Measurements from ENCODE around the gene YAF2. TPM values are rescaled to one million over a fixed set of nuclear protein-coding genes. Genes with fewer than 3 reads are reported as not detected.
"Not testable (repeated sequence)": the region's sequence is repeated elsewhere in the genome, so short reads cannot be mapped to it uniquely, and the experiment has no call there.

Gene YAF2
- total and polyA plus RNA-seq, 5 donors, result 42.6 to 93.9 (median 85.1) TPM

- H3K4me1 ChIP-seq (ENCODE audit: control insufficient read depth, insufficient read depth, low read length), result no peaks in the 10 kb centered on the region
- H3K4me3 ChIP-seq (ENCODE audit: low read length), result no peak overlapping the region
- intact Hi-C loops (cut with DNase I), result no loop called here
- H3K27ac ChIP-seq (ENCODE audit: low read length), result no peak overlapping the region
- H3K9me3 ChIP-seq (ENCODE audit: control insufficient read depth, low read length), result no peaks in the 10 kb centered on the region
- DNase-seq, result no peak
- H3K27me3 ChIP-seq (ENCODE audit: control insufficient read depth, insufficient read depth), result no peaks in the 10 kb centered on the region
- ATAC-seq, result peak in 1 of 2 donors; percentile 45
Observed at GRCh38 chr12:42199007-42199406, 39.0 kb downstream of the YAF2 start.

- 89% methylated on average over 7 of the region's 7 CpGs for WGBS
- DNase-seq, result no peak
- H3K4me1 ChIP-seq (ENCODE audit: control insufficient read depth, insufficient read depth, low read length), result no peaks in the 10 kb centered on the region
- ATAC-seq, result no peak
- H3K27me3 ChIP-seq (ENCODE audit: control insufficient read depth, insufficient read depth), result no peaks in the 10 kb centered on the region
- intact Hi-C loops (cut with DNase I), result no loop called here
- H3K4me3 ChIP-seq (ENCODE audit: low read length), result no peak overlapping the region
- no peak overlapping the region for H3K27ac ChIP-seq (ENCODE audit: low read length)
- H3K9me3 ChIP-seq (ENCODE audit: control insufficient read depth, low read length), result no peaks in the 10 kb centered on the region
Observed at GRCh38 chr12:42196723-42197603, 41.1 kb downstream of the YAF2 start.

GRCh38 chr12:42192686-42193085, 45.4 kb downstream of the YAF2 start:
- ATAC-seq, result no peak
- intact Hi-C loops (cut with DNase I), result no loop called here
- Histone ChIP-seq H3K4me1 (ENCODE audit: control insufficient read depth, insufficient read depth, low read length) (no peaks in the 10 kb centered on the region), H3K27me3 (ENCODE audit: control insufficient read depth, insufficient read depth) (no peaks in the 10 kb centered on the region), H3K27ac (ENCODE audit: low read length) (no peak overlapping the region), H3K9me3 (ENCODE audit: control insufficient read depth, low read length) (no peaks in the 10 kb centered on the region), H3K4me3 (ENCODE audit: low read length) (no peak overlapping the region)
- DNase-seq, result no peak
- WGBS, result 83% methylated on average over 6 of the region's 6 CpGs

GRCh38 chr12:42192258-42192657, 45.8 kb downstream of the YAF2 start:
- no peak overlapping the region for H3K27ac ChIP-seq (ENCODE audit: low read length)
- WGBS, result 95% methylated on average over 1 of the region's 1 CpG
- H3K4me3 ChIP-seq (ENCODE audit: low read length), result no peak overlapping the region
- H3K4me1 ChIP-seq (ENCODE audit: control insufficient read depth, insufficient read depth, low read length), result no peaks in the 10 kb centered on the region
- H3K9me3 ChIP-seq (ENCODE audit: control insufficient read depth, low read length), result no peaks in the 10 kb centered on the region
- no peaks in the 10 kb centered on the region for H3K27me3 ChIP-seq (ENCODE audit: control insufficient read depth, insufficient read depth)
- ATAC-seq, result no peak
- no peak for DNase-seq
- intact Hi-C loops (cut with DNase I), result no loop called here

- intact Hi-C loops (cut with DNase I), result no loop called here
- H3K9me3 ChIP-seq (ENCODE audit: control insufficient read depth, low read length), result no peaks in the 10 kb centered on the region
- DNase-seq (no peak), ATAC-seq (no peak)
- no peak overlapping the region for H3K27ac ChIP-seq (ENCODE audit: low read length)
- no peaks in the 10 kb centered on the region for H3K4me1 ChIP-seq (ENCODE audit: control insufficient read depth, insufficient read depth, low read length)
- H3K4me3 ChIP-seq (ENCODE audit: low read length), result no peak overlapping the region
- no peaks in the 10 kb centered on the region for H3K27me3 ChIP-seq (ENCODE audit: control insufficient read depth, insufficient read depth)
Observed at GRCh38 chr12:42190376-42190775, 47.7 kb downstream of the YAF2 start.

GRCh38 chr12:42188275-42188674, 49.8 kb downstream of the YAF2 start:
- H3K4me1 ChIP-seq (ENCODE audit: control insufficient read depth, insufficient read depth, low read length); ATAC-seq; intact Hi-C loops (cut with DNase I); DNase-seq; H3K27ac ChIP-seq (ENCODE audit: low read length); H3K9me3 ChIP-seq (ENCODE audit: control insufficient read depth, low read length); H3K27me3 ChIP-seq (ENCODE audit: control insufficient read depth, insufficient read depth); H3K4me3 ChIP-seq (ENCODE audit: low read length): not testable (repeated sequence)
- WGBS, result 96% methylated on average over 3 of the region's 3 CpGs

- intact Hi-C loops (cut with DNase I), result no loop called here
- Histone ChIP-seq H3K27ac (ENCODE audit: low read length) (no peak overlapping the region), H3K9me3 (ENCODE audit: control insufficient read depth, low read length) (no peaks in the 10 kb centered on the region), H3K27me3 (ENCODE audit: control insufficient read depth, insufficient read depth) (no peaks in the 10 kb centered on the region), H3K4me1 (ENCODE audit: control insufficient read depth, insufficient read depth, low read length) (no peaks in the 10 kb centered on the region), H3K4me3 (ENCODE audit: low read length) (no peak overlapping the region)
- WGBS, result 71% methylated on average over 2 of the region's 2 CpGs
- ATAC-seq (no peak), DNase-seq (no peak)
Observed at GRCh38 chr12:42187799-42188198, 50.2 kb downstream of the YAF2 start.

GRCh38 chr12:42186793-42187192, 51.3 kb downstream of the YAF2 start:
- DNase-seq (no peak), ATAC-seq (no peak)
- H3K4me1 ChIP-seq (ENCODE audit: control insufficient read depth, insufficient read depth, low read length), result no peaks in the 10 kb centered on the region
- no peaks in the 10 kb centered on the region for H3K9me3 ChIP-seq (ENCODE audit: control insufficient read depth, low read length)
- no peaks in the 10 kb centered on the region for H3K27me3 ChIP-seq (ENCODE audit: control insufficient read depth, insufficient read depth)
- intact Hi-C loops (cut with DNase I), result no loop called here
- 88% methylated on average over 2 of the region's 2 CpGs for WGBS
- H3K27ac ChIP-seq (ENCODE audit: low read length), result no peak overlapping the region
- no peak overlapping the region for H3K4me3 ChIP-seq (ENCODE audit: low read length)

- no peak overlapping the region for H3K27ac ChIP-seq (ENCODE audit: low read length)
- WGBS, result 69% methylated on average over 2 of the region's 2 CpGs
- H3K27me3 ChIP-seq (ENCODE audit: control insufficient read depth, insufficient read depth), result no peaks in the 10 kb centered on the region
- no peaks in the 10 kb centered on the region for H3K9me3 ChIP-seq (ENCODE audit: control insufficient read depth, low read length)
- no peak for DNase-seq
- intact Hi-C loops (cut with DNase I), result no loop called here
- ATAC-seq, result no peak
- H3K4me1 ChIP-seq (ENCODE audit: control insufficient read depth, insufficient read depth, low read length), result no peaks in the 10 kb centered on the region
- no peak overlapping the region for H3K4me3 ChIP-seq (ENCODE audit: low read length)
Observed at GRCh38 chr12:42182394-42182793, 55.7 kb downstream of the YAF2 start.

GRCh38 chr12:42180990-42181596, 57.0 kb downstream of the YAF2 start:
- Histone ChIP-seq H3K27me3 (ENCODE audit: control insufficient read depth, insufficient read depth) (no peaks in the 10 kb centered on the region), H3K4me1 (ENCODE audit: control insufficient read depth, insufficient read depth, low read length) (no peaks in the 10 kb centered on the region), H3K27ac (ENCODE audit: low read length) (no peak overlapping the region), H3K4me3 (ENCODE audit: low read length) (no peak overlapping the region), H3K9me3 (ENCODE audit: control insufficient read depth, low read length) (no peaks in the 10 kb centered on the region)
- peak; percentile 43 to 53 for ATAC-seq
- intact Hi-C loops (cut with DNase I), result no loop called here
- DNase-seq, result no peak
- 71% methylated on average over 2 of the region's 2 CpGs for WGBS

GRCh38 chr12:42178101-42178500, 59.9 kb downstream of the YAF2 start:
- Histone ChIP-seq H3K4me1 (ENCODE audit: control insufficient read depth, insufficient read depth, low read length) (peaks cover 4% of the 10 kb centered on the region), H3K27me3 (ENCODE audit: control insufficient read depth, insufficient read depth) (no peaks in the 10 kb centered on the region), H3K27ac (ENCODE audit: low read length) (no peak overlapping the region), H3K9me3 (ENCODE audit: control insufficient read depth, low read length) (no peaks in the 10 kb centered on the region), H3K4me3 (ENCODE audit: low read length) (no peak overlapping the region)
- ATAC-seq, result no peak
- intact Hi-C loops (cut with DNase I), result no loop called here
- WGBS, result 87% methylated on average over 2 of the region's 2 CpGs
- no peak for DNase-seq
